ENCODE data around the gene PRKAR2B. TPM values are rescaled to one million over a fixed set of nuclear protein-coding genes. Genes with fewer than 3 reads are reported as not detected.

PRKAR2B gene
- total and polyA plus RNA-seq, 9 donors, result 24.2 to 84.9 (median 43.7) TPM

- Histone ChIP-seq H3K36me3 (no peaks in the 10 kb centered on the region), H3K9me3 (no peaks in the 10 kb centered on the region), H3K4me1 (ENCODE audit: insufficient read depth) (peaks cover 3% of the 10 kb centered on the region), H3K27me3 (no peaks in the 10 kb centered on the region), H3K27ac (no peak overlapping the region), H3K4me3 (no peak overlapping the region)
- TF ChIP-seq POLR2A (IDR thresholded peaks at IDR 0.05) (no peak), CTCF (IDR thresholded peaks at IDR 0.05) (no peak), EP300 (IDR thresholded peaks at IDR 0.05) (no peak)
- intact Hi-C loops (cut with DNase I), result no loop called here
- DNase-seq, result no peak
- 89 to 93% (median 91%) methylated on average over 7 of the region's 7 CpGs for WGBS, 3 donors
These were observed 71.4 kb downstream of the PRKAR2B start for GRCh38 chr7:107115762-107116540.

GRCh38 chr7:107118109-107118900 is 73.8 kb downstream of the PRKAR2B start:
- Histone ChIP-seq H3K27ac (no peak overlapping the region), H3K9me3 (no peaks in the 10 kb centered on the region), H3K27me3 (no peaks in the 10 kb centered on the region), H3K4me3 (no peak overlapping the region), H3K4me1 (ENCODE audit: insufficient read depth) (peaks cover 3% of the 10 kb centered on the region), H3K36me3 (no peaks in the 10 kb centered on the region)
- TF ChIP-seq EP300 (IDR thresholded peaks at IDR 0.05) (no peak), POLR2A (IDR thresholded peaks at IDR 0.05) (no peak), CTCF (IDR thresholded peaks at IDR 0.05) (no peak)
- intact Hi-C loops (cut with DNase I), result no loop called here
- no peak for DNase-seq
- 16 to 28% (median 23%) methylated on average over 5 of the region's 5 CpGs for WGBS, 3 donors

GRCh38 chr7:107119376-107120105 is 75.0 kb downstream of the PRKAR2B start:
- H3K4me1 ChIP-seq (ENCODE audit: insufficient read depth), result peaks cover 3% of the 10 kb centered on the region
- H3K27ac ChIP-seq, result no peak overlapping the region
- intact Hi-C loops (cut with DNase I), result no loop called here
- no peaks in the 10 kb centered on the region for H3K9me3 ChIP-seq
- no peak overlapping the region for H3K4me3 ChIP-seq
- no peaks in the 10 kb centered on the region for H3K36me3 ChIP-seq
- no peak for DNase-seq
- WGBS, 3 donors, result 90 to 95% (median 94%) methylated on average over 6 of the region's 6 CpGs
- no peaks in the 10 kb centered on the region for H3K27me3 ChIP-seq
- TF ChIP-seq EP300 (IDR thresholded peaks at IDR 0.05) (no peak), POLR2A (IDR thresholded peaks at IDR 0.05) (no peak), CTCF (IDR thresholded peaks at IDR 0.05) (no peak)

- 10 to 29% (median 14%) methylated on average over 4 of the region's 4 CpGs for WGBS, 3 donors
- Histone ChIP-seq H3K36me3 (no peaks in the 10 kb centered on the region), H3K4me1 (ENCODE audit: insufficient read depth) (peaks cover 3% of the 10 kb centered on the region), H3K27ac (peak overlapping the region in 1 of 2 donors; percentile 72), H3K4me3 (no peak overlapping the region), H3K9me3 (no peaks in the 10 kb centered on the region), H3K27me3 (no peaks in the 10 kb centered on the region)
- intact Hi-C loops (cut with DNase I), result no loop called here
- TF ChIP-seq CTCF (IDR thresholded peaks at IDR 0.05), result no peak
- no peak for TF ChIP-seq POLR2A (IDR thresholded peaks at IDR 0.05)
- TF ChIP-seq EP300 (IDR thresholded peaks at IDR 0.05), result no peak
- no peak for DNase-seq
These were observed 78.0 kb downstream of the PRKAR2B start for GRCh38 chr7:107122486-107122911.
